Activated CD8-positive, alpha-beta memory T cell treated with anti-CD3 and anti-CD28 coated beads for 36 hours (primary cell): ENCODE data around the gene MME. TPM values are rescaled to one million over a fixed set of nuclear protein-coding genes. Genes with fewer than 3 reads are reported as not detected.
"Not testable (repeated sequence)": the region's sequence is repeated elsewhere in the genome, so short reads cannot be mapped to it uniquely, and the experiment has no call there.

Experiments
- CTCF ChIA-PET: fragments of 350-600 bp; sonication (Branson Sonifier 250); formaldehyde crosslinking; loops from one replicate; lab custom pipeline; 2021; ENCODE audit warnings: antibody characterized with exemption; lab: Charles Lee
- POLR2A ChIA-PET: fragments of 350-600 bp; sonication (Branson Sonifier 250); formaldehyde crosslinking; loops from one replicate; lab custom pipeline; 2021; ENCODE audit warnings: antibody characterized with exemption; lab: Charles Lee
- total RNA-seq, 2 experiments: library from RNA; stranded (reverse); gene quantifications; one replicate each; pipeline ENCODE4 v1.2.3, GENCODE V29; 2021

MME gene
- total RNA-seq, 2 experiments from 2014 or later: not detected

- ChIA-PET POLR2A (no interaction called here), CTCF (no interaction called here)
Observed at GRCh38 chr3:155184011-155184410, 103.9 kb downstream of the MME start.

- CTCF ChIA-PET: no interaction called here
Observed at GRCh38 chr3:155185631-155186071, 105.5 kb downstream of the MME start.

DNA sequence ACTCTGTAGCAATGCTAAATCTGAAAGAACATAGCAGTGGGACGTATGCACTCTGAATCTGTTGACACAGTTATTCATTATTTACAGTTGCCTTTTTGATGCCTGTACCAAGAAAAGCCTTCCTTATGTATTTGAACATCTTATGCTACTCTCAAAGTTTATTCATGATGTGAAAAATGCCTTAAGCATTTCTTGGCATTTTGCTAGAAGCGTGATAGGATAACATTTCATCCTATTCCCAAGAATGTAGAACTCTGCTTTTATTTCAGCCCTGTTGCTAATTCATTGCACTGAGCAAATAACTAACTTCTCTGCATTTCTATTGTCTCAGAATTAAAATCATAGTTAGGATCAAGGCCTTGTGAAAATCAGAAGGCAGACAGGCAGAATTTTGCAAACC is 107.9 kb downstream of the MME start:
- ChIA-PET POLR2A (no interaction called here), CTCF (no interaction called here)

More at GRCh38 chr3:155185631-155186071, 105.5 kb downstream of the MME start:
- POLR2A ChIA-PET: no interaction called here

- CTCF ChIA-PET: no interaction called here
- POLR2A ChIA-PET: no interaction called here
Observed at GRCh38 chr3:155189478-155189877, 109.4 kb downstream of the MME start.

DNA sequence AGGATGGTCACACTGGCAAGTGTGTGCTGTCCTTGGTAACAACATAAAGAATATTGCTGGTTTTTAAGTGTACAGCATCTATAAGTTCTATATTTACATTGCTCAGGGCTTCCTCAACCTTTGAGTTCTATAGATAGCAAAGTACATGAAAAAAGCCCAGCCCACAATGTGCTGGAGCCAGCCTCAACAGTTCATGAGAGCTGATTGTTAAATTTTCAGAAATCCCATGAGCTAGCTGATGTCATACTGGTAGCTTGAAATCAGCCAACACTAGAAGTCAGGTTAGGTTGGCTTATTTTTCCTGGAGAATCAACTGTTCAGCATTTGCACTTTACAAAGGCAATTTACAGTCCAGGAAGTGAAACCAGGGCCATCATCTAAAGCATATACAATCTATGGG is 110.6 kb downstream of the MME start:
- POLR2A ChIA-PET: no interaction called here

DNA sequence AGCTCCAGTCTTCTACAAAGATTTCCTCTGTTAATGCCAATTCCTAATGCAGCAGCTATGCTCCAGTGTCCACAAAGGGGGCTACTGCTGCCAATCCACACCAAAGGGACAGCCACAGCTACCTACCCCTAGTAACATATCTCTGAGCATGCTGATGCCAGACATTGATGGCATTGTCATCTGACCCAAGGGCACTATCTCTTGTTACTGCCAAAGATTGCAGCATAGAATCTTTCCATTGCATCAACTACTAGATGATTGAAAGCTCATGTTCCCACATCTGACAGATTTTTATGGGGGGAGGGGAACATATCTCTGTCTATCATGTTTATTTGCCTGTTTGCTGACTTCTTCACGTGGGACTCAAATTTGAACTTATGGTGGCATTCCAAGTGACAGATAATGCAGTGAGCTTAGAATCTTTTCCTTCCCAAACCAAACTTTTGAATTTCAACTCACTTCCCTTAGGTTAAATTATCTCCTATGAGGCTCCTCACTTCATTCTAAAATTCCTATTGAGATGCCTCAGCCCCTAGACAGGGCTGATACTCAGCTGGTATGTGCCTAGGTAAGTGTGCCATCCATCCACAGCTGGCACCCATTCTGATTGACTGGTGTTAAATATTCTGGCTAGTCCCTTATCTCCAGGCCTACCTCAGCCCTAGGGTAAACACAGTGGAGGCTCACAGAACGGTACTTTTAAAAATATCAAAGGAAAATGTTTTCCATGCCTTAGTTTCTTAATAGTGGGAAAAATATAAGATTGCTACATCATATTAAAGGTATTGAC is 113.0 kb downstream of the MME start:
- CTCF ChIA-PET: no interaction called here
- POLR2A ChIA-PET: no interaction called here

More for the DNA sequence above, 110.6 kb downstream of the MME start:
- CTCF ChIA-PET: no interaction called here

GRCh38 chr3:155193868-155194267 is 113.7 kb downstream of the MME start:
- CTCF ChIA-PET: no interaction called here
- POLR2A ChIA-PET: no interaction called here

- CTCF ChIA-PET: no interaction called here
Observed at GRCh38 chr3:155194973-155195957, 115.1 kb downstream of the MME start.

GRCh38 chr3:155196131-155197021 is 116.3 kb downstream of the MME start:
- ChIA-PET POLR2A (no interaction called here), CTCF (no interaction called here)

More at GRCh38 chr3:155194973-155195957, 115.1 kb downstream of the MME start:
- POLR2A ChIA-PET: no interaction called here

- ChIA-PET POLR2A (no interaction called here), CTCF (no interaction called here)
Observed at GRCh38 chr3:155197786-155198185, 117.7 kb downstream of the MME start.

- POLR2A ChIA-PET: no interaction called here
- CTCF ChIA-PET: no interaction called here
Observed at GRCh38 chr3:155202626-155203025, 122.5 kb downstream of the MME start.

DNA sequence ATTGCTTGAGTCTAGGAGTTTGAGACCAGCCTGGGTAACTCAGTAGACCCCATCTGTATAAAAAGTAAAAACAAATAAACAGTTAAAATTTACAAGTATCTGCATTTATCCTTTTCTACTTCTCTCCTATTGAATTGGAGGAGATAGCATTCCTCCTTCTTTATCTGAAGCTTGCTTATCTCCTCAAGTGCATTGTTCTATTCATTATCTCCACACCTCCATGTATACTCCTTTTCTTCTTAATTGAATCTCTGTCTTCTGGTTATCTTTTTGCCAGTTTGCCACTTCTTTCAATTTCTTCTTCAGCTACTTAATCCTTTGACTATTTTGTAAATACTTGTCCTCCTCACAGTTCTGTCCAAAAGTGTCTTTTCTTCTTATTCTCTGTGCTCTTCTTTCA is 124.7 kb downstream of the MME start:
- ChIA-PET CTCF (no interaction called here), POLR2A (no interaction called here)

DNA sequence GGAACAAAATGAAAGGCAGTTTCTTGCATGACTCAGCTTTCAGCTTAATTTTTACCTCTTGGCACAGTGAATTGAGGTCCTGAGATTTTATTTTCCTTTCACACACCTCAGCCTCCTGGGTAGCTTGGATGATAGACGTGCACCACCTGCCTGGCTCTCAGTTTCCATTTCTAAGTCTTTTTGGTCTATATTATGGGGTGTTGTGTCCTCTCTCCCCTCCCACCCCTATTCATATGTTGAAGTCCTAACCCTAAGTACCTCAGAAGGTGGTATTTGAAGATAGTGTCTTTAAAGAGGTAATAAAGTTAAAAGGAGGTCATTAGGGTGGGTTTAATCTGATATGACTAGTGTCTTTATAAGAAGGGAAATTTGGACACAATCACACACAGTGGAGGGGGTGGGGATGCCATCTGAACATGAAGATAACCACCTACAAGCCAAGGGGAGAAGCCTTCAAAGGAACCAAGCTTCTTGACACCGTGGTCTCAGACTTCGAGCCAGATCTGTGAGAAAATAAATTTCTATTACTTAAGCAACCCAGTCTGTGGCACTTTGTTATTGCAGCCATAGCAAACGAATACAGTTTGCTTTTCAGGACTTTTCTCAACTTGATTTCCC is 128.2 kb downstream of the MME start:
- POLR2A ChIA-PET: no interaction called here
- CTCF ChIA-PET: interaction anchor here (0.6 kb wide), 1 partner anchor 14 kb away, joined by 3 read pairs; no protein-coding TSS in a partner anchor

GRCh38 chr3:155210736-155211135 is 130.6 kb downstream of the MME start:
- ChIA-PET CTCF (no interaction called here), POLR2A (no interaction called here)

GRCh38 chr3:155211266-155211665 is 131.1 kb downstream of the MME start:
- ChIA-PET POLR2A (no interaction called here), CTCF (no interaction called here)

GRCh38 chr3:155211940-155212339 is 131.8 kb downstream of the MME start:
- ChIA-PET CTCF (no interaction called here), POLR2A (no interaction called here)

DNA sequence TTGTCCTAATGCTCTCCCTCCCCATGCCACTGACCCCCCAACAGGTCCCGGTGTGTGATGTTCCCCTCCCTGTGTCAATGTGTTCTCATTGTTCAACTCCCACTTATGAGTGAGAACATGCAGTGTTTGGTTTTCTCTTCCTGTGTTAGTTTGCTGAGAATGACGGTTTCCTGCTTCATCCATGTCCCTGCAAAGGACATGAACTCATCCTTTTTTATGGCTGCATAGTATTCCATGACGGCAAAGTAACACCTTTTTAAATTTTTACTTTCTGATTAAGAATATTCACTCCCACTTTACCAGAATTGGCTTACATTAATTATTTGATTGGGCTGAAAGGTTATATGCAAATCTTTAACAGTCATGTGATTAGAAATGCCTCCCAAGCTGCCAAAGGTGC is 135.9 kb downstream of the MME start:
- POLR2A ChIA-PET, CTCF ChIA-PET: not testable (repeated sequence)

GRCh38 chr3:155217591-155217990 is 137.5 kb downstream of the MME start:
- ChIA-PET POLR2A (no interaction called here), CTCF (no interaction called here)

DNA sequence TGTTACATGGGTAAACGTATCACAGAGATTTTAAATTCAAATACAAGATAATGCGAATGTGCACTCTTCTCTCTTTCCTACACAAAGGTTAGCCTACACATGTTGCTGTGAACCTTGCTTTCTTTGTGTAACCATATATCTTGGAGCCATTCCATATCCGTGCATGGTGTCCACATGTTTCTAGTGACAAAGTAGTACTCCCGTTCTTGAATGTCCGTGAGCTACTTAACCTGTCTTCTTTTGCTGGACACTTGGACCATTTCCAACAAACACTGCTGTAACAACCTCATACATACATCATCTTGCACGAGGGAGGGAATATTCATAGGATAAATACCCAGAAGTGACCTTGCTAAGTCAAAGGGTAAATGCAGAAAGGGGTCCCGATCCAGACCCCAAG is 138.3 kb downstream of the MME start:
- POLR2A ChIA-PET: no interaction called here
- CTCF ChIA-PET: no interaction called here
